NCI-H187 (cell line): ENCODE results near the gene POTEG.
"Not testable (repeated sequence)": the region's sequence is repeated elsewhere in the genome, so short reads cannot be mapped to it uniquely, and the experiment has no call there.

Experiments
- DNase-seq, 2 experiments: peaks; one replicate each; lab custom pipeline; 2025; lab: John Stamatoyannopoulos, UW

POTEG gene

GRCh38 chr14:19372813-19373500 lies 61.2 kb downstream of the POTEG start:
- DNase-seq, result not testable (repeated sequence)

GRCh38 chr14:19371767-19372166 lies 62.4 kb downstream of the POTEG start:
- not testable (repeated sequence) for DNase-seq

- DNase-seq, result not testable (repeated sequence)
These were observed 71.3 kb downstream of the POTEG start for GRCh38 chr14:19362803-19363202.

GRCh38 chr14:19362323-19362722 lies 71.8 kb downstream of the POTEG start:
- not testable (repeated sequence) for DNase-seq

- not testable (repeated sequence) for DNase-seq
These were observed 72.4 kb downstream of the POTEG start for GRCh38 chr14:19361636-19362253.

DNA sequence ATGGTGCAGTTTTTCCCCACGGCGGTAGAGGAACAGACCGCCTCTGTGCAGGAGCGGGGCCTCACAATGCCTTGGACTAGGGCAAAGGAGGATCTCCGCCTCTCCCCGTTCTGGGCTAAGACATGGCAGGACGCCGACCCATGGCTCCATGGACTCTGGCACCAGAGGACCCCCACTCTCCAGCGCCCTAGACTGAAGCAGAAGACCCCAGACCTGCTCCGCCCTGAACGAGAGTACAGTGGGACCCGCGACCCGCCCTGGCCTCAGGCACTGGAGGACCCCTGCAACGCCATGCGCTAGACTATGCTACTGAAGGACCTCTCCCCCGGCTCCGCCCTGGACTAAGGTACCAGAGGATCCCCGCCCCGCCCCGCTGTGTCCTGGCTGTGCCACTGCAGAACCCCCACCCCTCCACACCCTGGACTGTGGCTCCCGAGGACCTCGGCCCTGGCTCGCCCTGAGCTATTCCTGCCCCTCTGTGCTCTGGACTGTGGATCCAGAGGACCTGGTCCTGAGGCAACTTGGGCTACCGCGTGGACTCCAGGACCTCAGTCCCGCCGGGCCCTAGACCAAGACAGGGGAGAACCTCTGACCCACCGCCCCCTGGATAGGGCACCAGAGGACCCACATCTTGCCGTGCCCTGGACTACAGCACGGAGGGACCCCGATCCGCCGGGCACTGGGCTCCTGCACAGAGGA lies 73.1 kb downstream of the POTEG start:
- DNase-seq, result not testable (repeated sequence)
